ENCODE measurements around the gene ADGRB3.

The ADGRB3 gene

DNA sequence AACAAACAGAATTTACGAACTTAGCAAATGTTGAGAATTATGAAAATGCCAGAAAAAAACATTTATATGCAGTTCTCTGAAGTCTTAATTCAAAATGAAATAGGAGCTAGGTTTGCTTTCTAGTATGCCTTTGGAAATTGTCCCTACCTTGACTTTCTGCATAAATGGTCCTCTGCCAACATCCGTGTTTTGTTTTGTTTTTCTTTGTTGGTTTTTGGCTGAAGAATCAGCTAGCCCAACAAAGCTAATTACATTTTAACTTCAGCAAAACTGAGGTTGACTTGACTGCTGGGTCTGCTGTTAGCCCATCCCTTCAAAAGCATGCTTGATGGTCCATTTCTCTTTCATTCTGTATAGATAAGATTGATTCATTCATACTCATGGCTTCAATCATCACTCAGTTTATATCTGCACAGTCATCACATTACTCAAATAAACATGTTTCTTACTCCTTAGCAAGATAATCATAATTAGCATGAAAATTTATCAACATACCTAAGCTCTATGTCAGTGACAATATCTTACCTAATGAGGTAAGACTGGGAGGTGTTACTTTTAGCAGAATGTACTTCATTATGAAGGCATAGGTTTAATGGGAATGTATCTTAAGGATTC is 76.4 kb downstream of the ADGRB3 start:
- no peak for TF ChIP-seq EZH2 (IDR thresholded peaks at IDR 0.05)
- no peak for TF ChIP-seq POLR2AphosphoS5 (IDR thresholded peaks at IDR 0.05; ENCODE audit: borderline replicate concordance, low read depth, low read length)
- no peak for TF ChIP-seq FOXP2 (optimal IDR thresholded peaks at IDR 0.05; ENCODE audit: control extremely low read depth, extremely low read length, insufficient read depth)
- Histone ChIP-seq H3K4me3 (no peak overlapping the region), H3K36me3 (ENCODE audit: insufficient read depth, low read length) (no peaks in the 10 kb centered on the region; the same call in 1 of the 2 replicates), H3K9me3 (ENCODE audit: low read depth, low read length) (no peaks in the 10 kb centered on the region), H3K9ac (ENCODE audit: insufficient read length) (no peak overlapping the region), H3K27ac (peak overlapping the region; percentile 94)
- no peak for DNase-seq (ENCODE audit: low read depth, low spot score)

DNA sequence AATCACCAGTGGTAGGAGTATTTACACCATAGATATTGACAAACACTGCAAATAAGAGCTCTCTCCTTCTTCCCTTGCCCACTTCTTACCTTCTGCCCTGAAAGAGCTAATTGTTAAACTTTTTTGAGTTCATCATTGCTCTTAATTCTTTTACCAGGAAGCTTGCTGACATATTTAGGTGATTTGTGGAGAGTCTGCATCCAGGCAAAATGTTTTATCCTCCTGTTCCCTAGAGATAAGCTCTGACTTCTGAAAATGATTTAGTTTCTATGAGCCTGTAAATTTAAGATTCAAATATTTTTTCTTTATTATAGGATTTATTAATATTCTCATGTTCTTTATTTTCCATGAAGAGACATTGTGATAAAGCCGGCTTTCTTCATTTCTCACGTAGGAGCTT is 81.5 kb downstream of the ADGRB3 start:
- Histone ChIP-seq H3K4me3 (no peak overlapping the region), H3K27ac (no peak overlapping the region), H3K36me3 (ENCODE audit: insufficient read depth, low read length) (peaks cover 4% of the 10 kb centered on the region; the same call in 1 of the 2 replicates), H3K9me3 (ENCODE audit: low read depth, low read length) (no peaks in the 10 kb centered on the region), H3K9ac (ENCODE audit: insufficient read length) (no peak overlapping the region)
- no peak for DNase-seq (ENCODE audit: low read depth, low spot score)
- TF ChIP-seq POLR2AphosphoS5 (IDR thresholded peaks at IDR 0.05; ENCODE audit: borderline replicate concordance, low read depth, low read length) (no peak), EZH2 (IDR thresholded peaks at IDR 0.05) (no peak), FOXP2 (optimal IDR thresholded peaks at IDR 0.05; ENCODE audit: control extremely low read depth, extremely low read length, insufficient read depth) (no peak)

DNA sequence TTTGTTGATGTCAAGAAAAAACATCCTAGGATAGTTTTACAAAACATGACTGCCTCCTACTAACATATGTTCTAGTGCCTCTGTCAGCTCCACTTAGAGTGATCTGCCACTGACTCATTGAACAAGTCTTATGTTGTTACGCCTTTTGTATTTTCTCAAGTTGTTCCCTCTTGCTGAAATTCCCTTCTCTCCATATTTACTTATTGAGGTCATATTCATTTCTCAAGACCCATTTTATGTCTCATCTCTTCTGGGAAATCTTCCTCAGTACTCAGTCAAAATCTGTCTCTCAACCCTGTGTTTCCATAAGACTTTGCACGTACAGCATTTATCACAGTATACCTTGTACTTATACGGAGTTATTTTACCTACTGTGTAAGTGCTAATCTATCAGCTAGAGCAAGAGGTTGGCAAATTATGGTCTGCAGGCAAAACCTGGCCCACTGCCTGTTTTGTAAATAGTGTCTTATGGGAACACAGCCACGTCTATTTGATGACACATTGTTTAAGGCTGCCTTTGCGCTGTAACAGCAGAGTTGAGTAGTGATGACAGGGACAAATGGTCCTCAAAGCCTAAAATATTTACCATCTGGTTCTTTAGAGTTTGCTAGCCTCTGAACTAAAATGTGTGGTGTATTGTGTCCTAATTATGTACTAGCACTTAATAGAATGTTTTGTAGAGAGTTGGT is 83.4 kb downstream of the ADGRB3 start:
- no peak for DNase-seq (ENCODE audit: low read depth, low spot score)
- TF ChIP-seq EZH2 (IDR thresholded peaks at IDR 0.05) (no peak), POLR2AphosphoS5 (IDR thresholded peaks at IDR 0.05; ENCODE audit: borderline replicate concordance, low read depth, low read length) (no peak), FOXP2 (optimal IDR thresholded peaks at IDR 0.05; ENCODE audit: control extremely low read depth, extremely low read length, insufficient read depth) (no peak)
- Histone ChIP-seq H3K4me3 (no peak overlapping the region), H3K36me3 (ENCODE audit: insufficient read depth, low read length) (peaks cover 4% of the 10 kb centered on the region; the same call in 1 of the 2 replicates), H3K9me3 (ENCODE audit: low read depth, low read length) (no peaks in the 10 kb centered on the region), H3K27ac (no peak overlapping the region), H3K9ac (ENCODE audit: insufficient read length) (no peak overlapping the region)

DNA sequence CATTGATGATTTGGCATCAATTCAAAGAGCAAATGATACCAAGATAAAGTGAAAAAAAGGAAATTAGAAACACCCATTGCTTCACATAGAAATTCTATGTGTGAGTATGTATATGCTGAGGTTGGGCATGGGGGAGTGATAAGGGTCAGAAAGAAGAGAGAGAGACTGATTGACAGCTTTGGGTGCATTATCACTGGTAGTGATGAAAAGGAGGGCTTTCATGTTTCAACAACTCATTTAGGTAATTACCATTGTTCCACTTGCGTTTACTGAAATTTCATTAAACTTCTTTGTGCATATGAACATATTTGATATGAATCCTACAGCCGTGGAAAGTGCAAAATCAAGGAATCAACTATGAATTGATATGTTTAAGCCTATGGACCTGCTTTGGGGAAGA is 84.7 kb downstream of the ADGRB3 start:
- H3K4me3 ChIP-seq, result no peak overlapping the region
- H3K9me3 ChIP-seq (ENCODE audit: low read depth, low read length), result no peaks in the 10 kb centered on the region
- H3K9ac ChIP-seq (ENCODE audit: insufficient read length), result no peak overlapping the region
- DNase-seq (ENCODE audit: low read depth, low spot score), result no peak
- TF ChIP-seq POLR2AphosphoS5 (IDR thresholded peaks at IDR 0.05; ENCODE audit: borderline replicate concordance, low read depth, low read length) (no peak), EZH2 (IDR thresholded peaks at IDR 0.05) (no peak), FOXP2 (optimal IDR thresholded peaks at IDR 0.05; ENCODE audit: control extremely low read depth, extremely low read length, insufficient read depth) (no peak)
- no peak overlapping the region for H3K27ac ChIP-seq
- H3K36me3 ChIP-seq (ENCODE audit: insufficient read depth, low read length), result peaks cover 4% of the 10 kb centered on the region; the same call in 1 of the 2 replicates

DNA sequence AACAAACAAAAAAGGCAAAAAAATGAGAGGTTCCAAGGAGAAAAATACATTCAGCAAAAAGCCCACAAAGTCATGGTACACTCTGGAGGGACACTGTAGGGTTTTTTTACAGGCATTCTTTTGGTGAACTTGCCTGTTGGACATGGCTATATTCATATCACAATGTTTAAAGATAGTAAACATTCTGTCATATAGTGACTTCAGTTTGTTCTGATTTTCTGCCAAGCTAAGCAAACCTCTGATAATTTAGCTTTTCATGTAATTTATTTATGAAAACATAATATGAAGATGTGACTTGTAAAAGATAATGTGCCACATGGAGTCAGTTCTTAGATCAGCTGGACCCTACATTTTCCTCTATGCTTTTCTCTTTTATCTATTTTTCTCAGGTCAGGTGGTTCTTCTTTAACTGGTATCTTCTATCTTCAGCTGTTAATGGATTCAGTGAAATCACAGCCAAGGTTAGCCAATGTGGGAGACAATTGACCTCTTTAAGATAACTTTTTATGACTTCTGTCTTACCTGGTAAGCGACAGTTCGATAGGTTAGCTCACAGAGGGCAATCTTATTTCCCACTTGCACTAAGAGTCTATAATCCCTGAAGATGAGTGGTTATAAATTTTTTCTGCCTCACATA is 87.9 kb downstream of the ADGRB3 start:
- no peak overlapping the region for H3K4me3 ChIP-seq
- TF ChIP-seq FOXP2 (optimal IDR thresholded peaks at IDR 0.05; ENCODE audit: control extremely low read depth, extremely low read length, insufficient read depth) (no peak), EZH2 (IDR thresholded peaks at IDR 0.05) (no peak), POLR2AphosphoS5 (IDR thresholded peaks at IDR 0.05; ENCODE audit: borderline replicate concordance, low read depth, low read length) (no peak)
- H3K9me3 ChIP-seq (ENCODE audit: low read depth, low read length), result no peaks in the 10 kb centered on the region
- 0 out of 2 replicates have a peak, but pooled peaks cover 4% of the 10 kb centered on the region for H3K36me3 ChIP-seq (ENCODE audit: insufficient read depth, low read length)
- no peak overlapping the region for H3K27ac ChIP-seq
- no peak overlapping the region for H3K9ac ChIP-seq (ENCODE audit: insufficient read length)
- DNase-seq (ENCODE audit: low read depth, low spot score), result no peak

DNA sequence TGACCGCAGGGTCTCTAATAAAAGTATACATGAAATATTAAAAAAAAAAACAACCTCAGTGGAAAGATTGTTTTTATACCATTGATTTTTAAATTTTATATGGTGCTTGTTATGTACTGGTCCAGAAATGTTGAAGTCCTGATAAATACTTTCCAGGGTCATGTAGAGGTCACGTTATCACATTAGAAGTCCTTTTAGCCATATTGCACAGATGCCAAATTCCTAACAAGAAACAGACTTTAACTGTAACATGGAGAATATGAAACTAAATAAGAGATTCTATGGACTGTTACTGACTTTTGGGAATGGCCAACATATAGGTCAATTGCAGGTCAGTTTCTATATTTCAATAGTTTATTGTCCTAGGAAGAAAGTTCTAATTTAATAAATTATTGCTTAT is 89.0 kb downstream of the ADGRB3 start:
- H3K36me3 ChIP-seq (ENCODE audit: insufficient read depth, low read length), result 0 out of 2 replicates have a peak, but pooled peaks cover 4% of the 10 kb centered on the region
- no peak overlapping the region for H3K27ac ChIP-seq
- no peaks in the 10 kb centered on the region for H3K9me3 ChIP-seq (ENCODE audit: low read depth, low read length)
- no peak for DNase-seq (ENCODE audit: low read depth, low spot score)
- H3K4me3 ChIP-seq, result no peak overlapping the region
- no peak overlapping the region for H3K9ac ChIP-seq (ENCODE audit: insufficient read length)
- no peak for TF ChIP-seq POLR2AphosphoS5 (IDR thresholded peaks at IDR 0.05; ENCODE audit: borderline replicate concordance, low read depth, low read length)
- no peak for TF ChIP-seq EZH2 (IDR thresholded peaks at IDR 0.05)
- no peak for TF ChIP-seq FOXP2 (optimal IDR thresholded peaks at IDR 0.05; ENCODE audit: control extremely low read depth, extremely low read length, insufficient read depth)

DNA sequence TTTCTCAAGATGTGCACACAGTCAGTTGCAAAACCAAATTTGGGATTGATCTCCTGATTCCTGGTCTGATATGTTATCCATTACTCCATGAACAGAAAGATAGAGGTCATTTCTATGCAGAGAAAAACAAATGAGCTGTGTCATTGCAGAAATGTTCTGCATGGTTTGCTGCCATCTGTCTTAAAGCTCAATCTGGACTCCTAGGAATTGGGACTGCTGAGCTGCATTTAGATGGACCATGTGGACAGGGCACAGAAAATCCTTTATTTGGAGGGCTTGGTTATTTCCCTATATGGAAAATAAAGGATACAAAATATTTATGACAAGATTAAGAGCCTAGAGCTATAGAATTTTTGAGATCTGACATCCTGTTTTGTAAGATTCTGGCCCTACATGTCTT is 91.3 kb downstream of the ADGRB3 start:
- Histone ChIP-seq H3K9ac (ENCODE audit: insufficient read length) (no peak overlapping the region), H3K9me3 (ENCODE audit: low read depth, low read length) (no peaks in the 10 kb centered on the region), H3K36me3 (ENCODE audit: insufficient read depth, low read length) (no peaks in the 10 kb centered on the region), H3K4me3 (no peak overlapping the region), H3K27ac (no peak overlapping the region)
- TF ChIP-seq EZH2 (IDR thresholded peaks at IDR 0.05) (no peak), POLR2AphosphoS5 (IDR thresholded peaks at IDR 0.05; ENCODE audit: borderline replicate concordance, low read depth, low read length) (no peak)
- no peak for DNase-seq (ENCODE audit: low read depth, low spot score)

DNA sequence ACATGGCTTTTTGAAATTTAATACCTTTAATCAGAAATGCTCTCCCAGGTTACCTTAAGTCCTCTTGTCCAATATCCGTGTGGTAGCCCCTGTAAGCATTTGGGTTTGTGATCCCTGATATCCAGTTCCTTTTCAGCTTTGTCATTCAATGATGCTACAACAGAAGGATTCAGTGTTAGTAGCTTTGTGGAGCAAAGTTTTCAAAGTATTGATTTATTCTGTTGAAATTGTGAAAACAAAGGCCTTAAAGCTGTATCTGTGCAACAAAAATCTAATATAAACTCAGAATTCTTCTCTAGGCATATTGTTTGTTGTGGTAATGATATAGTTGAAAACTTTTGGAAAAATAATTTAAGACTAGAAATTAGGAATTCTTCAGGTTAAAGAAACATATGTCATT is 91.9 kb downstream of the ADGRB3 start:
- Histone ChIP-seq H3K9me3 (ENCODE audit: low read depth, low read length) (no peaks in the 10 kb centered on the region), H3K36me3 (ENCODE audit: insufficient read depth, low read length) (no peaks in the 10 kb centered on the region), H3K4me3 (no peak overlapping the region), H3K9ac (ENCODE audit: insufficient read length) (no peak overlapping the region), H3K27ac (no peak overlapping the region)
- no peak for DNase-seq (ENCODE audit: low read depth, low spot score)
- TF ChIP-seq FOXP2 (optimal IDR thresholded peaks at IDR 0.05; ENCODE audit: control extremely low read depth, extremely low read length, insufficient read depth) (no peak), EZH2 (IDR thresholded peaks at IDR 0.05) (no peak), POLR2AphosphoS5 (IDR thresholded peaks at IDR 0.05; ENCODE audit: borderline replicate concordance, low read depth, low read length) (no peak)

Data from SK-N-MC (cell line).